AG09319 (cell line): ENCODE results near the gene RPL3.

Experiments used
- DNase-seq: peaks from one replicate; pipeline ENCODE4 v3.0.0-alpha.2; 2010; ENCODE audit warnings: low read depth; ENCODE audit errors: extremely low read depth
- CTCF ChIP-seq: IDR thresholded peaks from 2 replicates; pipeline ENCODE4 v1.5.1; 2011; ENCODE audit warnings: low read depth, mild to moderate bottlenecking, inconsistent platforms, low read length, moderate library complexity

The RPL3 gene

GRCh38 chr22:39312410-39312809 lies 7.0 kb downstream of the RPL3 start:
- DNase-seq, result no peak
- TF ChIP-seq CTCF, result no peak

- DNase-seq, result no peak
- TF ChIP-seq CTCF, result no peak
Measured at GRCh38 chr22:39311592-39312400, 7.6 kb downstream of the RPL3 start.

GRCh38 chr22:39309881-39310714 lies 9.3 kb downstream of the RPL3 start:
- no peak for DNase-seq
- no peak for TF ChIP-seq CTCF

GRCh38 chr22:39309364-39309861 lies 10.0 kb downstream of the RPL3 start:
- no peak for DNase-seq
- TF ChIP-seq CTCF, result peak; percentile 12

GRCh38 chr22:39308614-39309363 lies 10.6 kb downstream of the RPL3 start:
- peak; percentile 35 for TF ChIP-seq CTCF
- DNase-seq, result peak; percentile 81

- TF ChIP-seq CTCF, result peak; percentile 3
- DNase-seq, result no peak
Measured at GRCh38 chr22:39306456-39307361, 12.7 kb downstream of the RPL3 start.
